Kidney glomerular epithelial cell (primary cell): Measurements from ENCODE around the gene RARS2.
A peak's percentile ranks its signal among the peaks of the same experiment; 100 is the strongest.
"Not testable (repeated sequence)": the region's sequence is repeated elsewhere in the genome, so short reads cannot be mapped to it uniquely, and the experiment has no call there.

Experiments used
- DNase-seq: peaks from one replicate; lab custom pipeline; 2025; lab: John Stamatoyannopoulos, UW

RARS2 gene

GRCh38 chr6:87589693-87590416 is at the start of gene RARS2, which contains the start of gene ORC3:
Gene RARS2 (minus strand): TSS chr6:87589987. CDS start chr6:87589957, 30 bp downstream.
Gene ORC3 (plus strand): TSS chr6:87590135. CDS start chr6:87590169, 34 bp downstream.
- DNase-seq: peak; percentile 85

GRCh38 chr6:87639373-87639772 is 49.6 kb upstream of the RARS2 start:
- DNase-seq: no peak

GRCh38 chr6:87637106-87637505 is 47.3 kb upstream of the RARS2 start:
- DNase-seq: no peak

GRCh38 chr6:87636315-87636714 is 46.5 kb upstream of the RARS2 start:
- no peak for DNase-seq

- no peak for DNase-seq
These were observed 44.1 kb upstream of the RARS2 start for GRCh38 chr6:87633851-87634250.

- DNase-seq: no peak
These were observed 41.0 kb upstream of the RARS2 start for GRCh38 chr6:87630746-87631145.

- DNase-seq: peak; percentile 12
These were observed 39.1 kb upstream of the RARS2 start for GRCh38 chr6:87628881-87629280.

- DNase-seq: no peak
These were observed 38.6 kb upstream of the RARS2 start for GRCh38 chr6:87628424-87628823.

GRCh38 chr6:87623248-87623647 is 33.5 kb upstream of the RARS2 start:
- no peak for DNase-seq

GRCh38 chr6:87618531-87618930 is 28.7 kb upstream of the RARS2 start:
- no peak for DNase-seq

- DNase-seq: no peak
These were observed 27.6 kb upstream of the RARS2 start for GRCh38 chr6:87617405-87617804.

GRCh38 chr6:87613018-87613417 is 23.2 kb upstream of the RARS2 start:
- DNase-seq: not testable (repeated sequence)

GRCh38 chr6:87608802-87609201 is 19.0 kb upstream of the RARS2 start:
- no peak for DNase-seq

- no peak for DNase-seq
These were observed 16.4 kb upstream of the RARS2 start for GRCh38 chr6:87606199-87606598.

- DNase-seq: no peak
These were observed 10.8 kb upstream of the RARS2 start for GRCh38 chr6:87600576-87600975.

- DNase-seq: no peak
These were observed 1.2 kb upstream of the RARS2 start for GRCh38 chr6:87590990-87591389.

GRCh38 chr6:87590417-87590880 is 662 bp upstream of the RARS2 start:
- DNase-seq: no peak

- no peak for DNase-seq
These were observed 905 bp downstream of the RARS2 start for GRCh38 chr6:87588756-87589407.

- no peak for DNase-seq
These were observed 3.3 kb downstream of the RARS2 start for GRCh38 chr6:87586371-87587077.

- no peak for DNase-seq
These were observed 6.0 kb downstream of the RARS2 start for GRCh38 chr6:87583822-87584221.

- DNase-seq: no peak
These were observed 14.4 kb downstream of the RARS2 start for GRCh38 chr6:87575423-87575822.

- DNase-seq: peak; percentile 16
These were observed 15.5 kb downstream of the RARS2 start for GRCh38 chr6:87574237-87574804.
